Lower lobe of right lung (tissue), 2 donors: ENCODE results near the gene CNNM2. TPM values are rescaled to one million over a fixed set of nuclear protein-coding genes. Genes with fewer than 3 reads are reported as not detected.

Source experiments
- ATAC-seq, 2 donors: fragments of 200-7000 bp; cut with Tn5 transposase; one replicate each; pipeline ENCODE4 v1.9.1; 2020 to 2022; ENCODE audit warnings: mild to moderate bottlenecking in 2 of 2, moderate library complexity in 2 of 2
- DNase-seq: peaks from one replicate; pipeline ENCODE4 v3.0.0-alpha.2; 2020
- H3K27ac ChIP-seq: fragments of 200-600 bp; one replicate; pipeline ENCODE4 v1.8.0; 2022
- H3K27me3 ChIP-seq: fragments of 200-600 bp; one replicate; pipeline ENCODE4 v1.8.0; 2022; ENCODE audit warnings: low read depth
- H3K36me3 ChIP-seq: fragments of 200-600 bp; one replicate; pipeline ENCODE4 v1.8.0; 2022; ENCODE audit warnings: mild to moderate bottlenecking
- H3K4me1 ChIP-seq: fragments of 200-600 bp; one replicate; pipeline ENCODE4 v1.8.0; 2022
- H3K4me3 ChIP-seq: fragments of 200-600 bp; one replicate; pipeline ENCODE4 v1.8.0; 2022; ENCODE audit warnings: mild to moderate bottlenecking
- H3K9me3 ChIP-seq: fragments of 200-600 bp; one replicate; pipeline ENCODE4 v1.8.0; 2022
- intact Hi-C: fragments of 100-400 bp; cut with DNase I; formaldehyde crosslinking; loops from one replicate; pipeline ENCODE4 v1.11.0; 2022
- total RNA-seq: library from RNA; stranded (reverse); fragmentation: NEBNext Ultra II Directional; extraction: Animal tissue kit (Norgen Biotek cat#: 25700); gene quantifications from one replicate; pipeline ENCODE4 v1.2.1, GENCODE V29; 2021
- TF ChIP-seq, protein P1 (sequence below): fragments of 200-600 bp; IDR thresholded peaks from one replicate; pipeline ENCODE4 v1.8.0; 2022; ENCODE audit warnings: antibody characterized with exemption, mild to moderate bottlenecking
- donor health status: DM: no; HTN: yes; CAD: no; lungs with severe emphysema.

CNNM2 gene
- total RNA-seq, 1 donor from 2014 or later, result 12.1 TPM

DNA sequence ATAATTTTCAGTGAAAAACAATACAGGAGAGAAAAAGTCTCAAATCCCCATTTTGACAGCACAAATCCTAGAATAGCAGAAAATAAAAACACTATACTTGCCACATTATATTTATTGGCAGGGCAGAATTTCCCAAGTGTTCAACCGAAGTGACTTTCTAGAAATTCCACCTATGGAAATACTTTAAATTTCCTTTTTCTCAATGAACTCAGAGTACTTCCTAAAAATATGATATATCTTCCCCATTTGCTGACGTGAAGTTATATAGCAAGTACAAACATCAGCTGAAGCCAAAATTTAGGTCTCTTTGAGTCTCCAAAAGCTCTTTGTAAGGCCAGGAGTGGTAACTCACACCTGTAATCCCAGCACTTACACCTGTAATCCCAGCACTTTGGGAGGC, 191.7 kb downstream of the CNNM2 start:
- TF ChIP-seq, protein P1, sequence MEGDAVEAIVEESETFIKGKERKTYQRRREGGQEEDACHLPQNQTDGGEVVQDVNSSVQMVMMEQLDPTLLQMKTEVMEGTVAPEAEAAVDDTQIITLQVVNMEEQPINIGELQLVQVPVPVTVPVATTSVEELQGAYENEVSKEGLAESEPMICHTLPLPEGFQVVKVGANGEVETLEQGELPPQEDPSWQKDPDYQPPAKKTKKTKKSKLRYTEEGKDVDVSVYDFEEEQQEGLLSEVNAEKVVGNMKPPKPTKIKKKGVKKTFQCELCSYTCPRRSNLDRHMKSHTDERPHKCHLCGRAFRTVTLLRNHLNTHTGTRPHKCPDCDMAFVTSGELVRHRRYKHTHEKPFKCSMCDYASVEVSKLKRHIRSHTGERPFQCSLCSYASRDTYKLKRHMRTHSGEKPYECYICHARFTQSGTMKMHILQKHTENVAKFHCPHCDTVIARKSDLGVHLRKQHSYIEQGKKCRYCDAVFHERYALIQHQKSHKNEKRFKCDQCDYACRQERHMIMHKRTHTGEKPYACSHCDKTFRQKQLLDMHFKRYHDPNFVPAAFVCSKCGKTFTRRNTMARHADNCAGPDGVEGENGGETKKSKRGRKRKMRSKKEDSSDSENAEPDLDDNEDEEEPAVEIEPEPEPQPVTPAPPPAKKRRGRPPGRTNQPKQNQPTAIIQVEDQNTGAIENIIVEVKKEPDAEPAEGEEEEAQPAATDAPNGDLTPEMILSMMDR, result no peak
- Histone ChIP-seq H3K27me3 (no peaks in the 10 kb centered on the region), H3K4me3 (no peak overlapping the region), H3K9me3 (no peaks in the 10 kb centered on the region), H3K36me3 (peaks cover 25% of the 10 kb centered on the region), H3K4me1 (peaks cover 33% of the 10 kb centered on the region), H3K27ac (peak overlapping the region; percentile 14)
- DNase-seq (no peak), ATAC-seq (no peak)
- intact Hi-C loops, result no loop called here

DNA sequence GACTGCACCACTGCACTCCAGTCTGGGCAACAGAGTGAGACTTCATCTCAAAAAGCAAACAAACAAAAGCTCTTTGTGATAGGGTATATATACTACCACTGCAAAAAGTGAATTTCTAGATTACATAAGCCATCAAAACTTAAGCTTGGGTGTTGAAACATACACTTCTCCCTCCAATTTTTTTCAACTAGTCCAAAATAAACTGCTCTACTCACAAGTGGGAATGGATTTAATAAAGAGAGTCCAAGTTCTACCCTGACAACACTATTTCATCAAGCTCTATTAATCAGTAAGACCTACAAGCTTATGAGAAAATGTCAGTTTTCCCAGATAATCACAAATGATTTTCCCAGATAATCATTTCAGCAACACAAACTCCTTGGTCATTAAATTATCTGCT, 192.3 kb downstream of the CNNM2 start:
- Histone ChIP-seq H3K4me3 (no peak overlapping the region), H3K27ac (peak overlapping the region; percentile 61), H3K27me3 (no peaks in the 10 kb centered on the region), H3K36me3 (peaks cover 19% of the 10 kb centered on the region), H3K9me3 (no peaks in the 10 kb centered on the region), H3K4me1 (peaks cover 33% of the 10 kb centered on the region)
- no peak for DNase-seq
- intact Hi-C loops, result no loop called here
- no peak for ATAC-seq
- TF ChIP-seq, protein P1, result no peak

DNA sequence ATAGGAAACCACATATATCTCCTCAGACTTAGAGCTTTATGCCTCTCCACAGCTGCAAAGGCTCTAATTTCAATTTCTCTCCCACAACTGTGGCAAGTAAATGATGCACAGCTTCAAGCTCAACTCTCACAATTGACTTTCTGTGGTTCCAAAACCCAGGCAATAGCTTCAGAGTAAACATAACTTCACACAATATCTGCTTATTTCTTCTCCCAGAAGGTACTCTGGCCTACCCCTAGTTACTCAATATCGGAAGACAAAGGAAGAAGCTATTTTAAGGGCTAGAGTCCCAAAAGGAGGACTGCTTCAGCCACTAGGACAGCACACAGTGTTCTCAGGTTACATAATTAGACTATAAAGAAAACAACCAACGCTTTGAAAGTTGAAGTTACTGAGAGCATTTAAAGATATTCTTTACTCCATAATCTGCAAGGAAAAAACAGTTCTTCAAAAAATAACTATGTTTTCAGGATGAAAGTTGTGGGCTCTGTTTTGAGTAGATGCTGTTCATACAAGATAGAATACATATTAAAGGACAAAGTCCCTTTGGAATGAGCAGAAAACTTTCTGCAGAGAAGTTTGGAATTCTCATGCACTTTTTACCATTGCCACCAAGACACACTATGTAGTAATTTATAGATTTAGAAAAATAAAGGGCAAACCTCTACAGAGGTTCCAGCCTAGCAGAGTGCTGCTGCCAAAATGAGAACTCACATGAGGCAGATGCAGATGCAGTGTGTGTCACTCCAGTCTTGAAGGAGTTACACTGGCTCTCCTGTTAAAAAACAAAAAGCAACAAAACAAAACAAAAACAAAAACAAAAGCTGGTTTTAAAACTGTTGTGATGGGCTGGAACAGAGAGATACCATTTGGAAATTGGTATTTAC, 193.2 kb downstream of the CNNM2 start:
- peak overlapping the region; percentile 61 for H3K27ac ChIP-seq
- H3K27me3 ChIP-seq, result no peaks in the 10 kb centered on the region
- TF ChIP-seq, protein P1, result no peak
- H3K36me3 ChIP-seq, result peaks cover 10% of the 10 kb centered on the region
- intact Hi-C loops, result no loop called here
- DNase-seq, result no peak
- no peaks in the 10 kb centered on the region for H3K9me3 ChIP-seq
- ATAC-seq, result peak; percentile 70 to 82
- peaks cover 33% of the 10 kb centered on the region for H3K4me1 ChIP-seq
- H3K4me3 ChIP-seq, result no peak overlapping the region

DNA sequence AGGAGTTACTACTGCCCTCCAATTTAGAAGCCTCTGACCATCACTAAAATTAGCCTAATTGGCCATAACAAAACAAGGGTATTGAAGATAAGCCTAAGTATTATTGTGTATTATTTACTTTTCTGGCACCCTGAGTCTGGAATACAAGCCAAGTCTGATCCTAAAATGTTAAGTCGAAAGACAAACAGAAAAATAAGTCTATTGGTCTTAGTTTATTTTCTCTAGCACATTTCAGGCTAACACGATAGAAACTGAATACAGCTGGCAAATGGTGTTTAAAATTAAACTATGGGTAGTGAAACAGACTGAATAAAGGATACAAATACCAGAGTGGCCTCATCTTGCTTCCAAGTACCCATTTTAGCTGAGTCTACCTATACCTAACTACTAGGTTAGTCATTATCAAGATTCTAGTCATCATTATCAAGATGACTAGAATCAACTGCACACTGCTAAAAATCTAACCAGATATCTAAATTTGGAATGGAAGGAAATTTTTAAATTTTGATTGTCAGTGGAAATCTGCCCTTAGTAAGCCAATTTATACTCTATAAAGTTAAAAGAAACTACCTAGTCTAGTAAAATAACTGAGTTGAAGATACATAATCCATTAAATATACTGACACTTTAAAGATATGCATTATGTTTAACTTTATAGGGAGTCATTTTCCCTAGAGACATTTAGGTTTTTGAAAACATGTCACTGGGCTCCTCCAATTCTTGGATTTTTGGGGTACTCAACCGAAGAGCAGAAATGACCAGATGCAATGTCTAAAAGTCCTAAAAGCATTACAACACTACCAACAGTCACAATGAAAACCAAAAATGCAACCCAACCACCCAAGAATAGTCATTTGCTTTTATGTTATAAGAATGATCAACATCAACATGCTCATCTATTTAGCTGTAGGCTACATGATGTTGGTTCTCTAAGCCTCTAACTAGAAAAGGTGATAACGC, 194.1 kb downstream of the CNNM2 start:
- no peaks in the 10 kb centered on the region for H3K9me3 ChIP-seq
- ATAC-seq (no peak), DNase-seq (no peak)
- H3K27ac ChIP-seq, result no peak overlapping the region
- no peak overlapping the region for H3K4me3 ChIP-seq
- intact Hi-C loops, result no loop called here
- peaks cover 2% of the 10 kb centered on the region for H3K36me3 ChIP-seq
- no peaks in the 10 kb centered on the region for H3K27me3 ChIP-seq
- TF ChIP-seq, protein P1, result no peak
- peaks cover 33% of the 10 kb centered on the region for H3K4me1 ChIP-seq

DNA sequence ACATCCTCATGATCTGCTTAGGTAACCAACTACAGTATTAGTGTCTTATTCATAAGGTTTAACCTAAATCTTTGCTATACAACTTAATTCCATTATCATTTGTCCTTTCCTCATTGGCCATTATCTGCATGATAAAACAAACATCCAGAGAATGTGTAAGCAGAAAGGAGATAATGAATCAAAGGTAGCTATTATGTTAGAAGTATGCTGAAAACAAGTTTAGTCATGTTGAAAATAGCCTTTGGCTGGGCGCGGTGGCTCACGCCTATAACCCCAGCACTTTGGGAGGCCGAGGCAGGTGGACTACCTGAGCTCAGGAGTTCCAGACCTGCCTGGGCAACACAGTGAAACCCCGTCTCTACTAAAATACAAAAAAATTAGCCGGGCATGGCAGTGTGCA, 196.8 kb downstream of the CNNM2 start:
- TF ChIP-seq, protein P1, result no peak
- DNase-seq, result no peak
- Histone ChIP-seq H3K4me1 (peaks cover 33% of the 10 kb centered on the region), H3K36me3 (no peaks in the 10 kb centered on the region), H3K9me3 (no peaks in the 10 kb centered on the region), H3K27me3 (no peaks in the 10 kb centered on the region), H3K4me3 (no peak overlapping the region), H3K27ac (no peak overlapping the region)
- ATAC-seq, result no peak
- intact Hi-C loops, result no loop called here
